NCI-H2081 (cell line): Measurements from ENCODE around the gene APOF.
"Not testable (repeated sequence)": the region's sequence is repeated elsewhere in the genome, so short reads cannot be mapped to it uniquely, and the experiment has no call there.

Source experiments
- DNase-seq, 2 experiments: peaks; one replicate each; lab custom pipeline; 2025; lab: John Stamatoyannopoulos, UW

Gene APOF, protein sequence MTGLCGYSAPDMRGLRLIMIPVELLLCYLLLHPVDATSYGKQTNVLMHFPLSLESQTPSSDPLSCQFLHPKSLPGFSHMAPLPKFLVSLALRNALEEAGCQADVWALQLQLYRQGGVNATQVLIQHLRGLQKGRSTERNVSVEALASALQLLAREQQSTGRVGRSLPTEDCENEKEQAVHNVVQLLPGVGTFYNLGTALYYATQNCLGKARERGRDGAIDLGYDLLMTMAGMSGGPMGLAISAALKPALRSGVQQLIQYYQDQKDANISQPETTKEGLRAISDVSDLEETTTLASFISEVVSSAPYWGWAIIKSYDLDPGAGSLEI

GRCh38 chr12:56362130-56363059, at the start of gene APOF:
APOF (minus strand) TSS chr12:56362857; CDS start chr12:56362745, 112 bp downstream.
- no peak for DNase-seq

DNA sequence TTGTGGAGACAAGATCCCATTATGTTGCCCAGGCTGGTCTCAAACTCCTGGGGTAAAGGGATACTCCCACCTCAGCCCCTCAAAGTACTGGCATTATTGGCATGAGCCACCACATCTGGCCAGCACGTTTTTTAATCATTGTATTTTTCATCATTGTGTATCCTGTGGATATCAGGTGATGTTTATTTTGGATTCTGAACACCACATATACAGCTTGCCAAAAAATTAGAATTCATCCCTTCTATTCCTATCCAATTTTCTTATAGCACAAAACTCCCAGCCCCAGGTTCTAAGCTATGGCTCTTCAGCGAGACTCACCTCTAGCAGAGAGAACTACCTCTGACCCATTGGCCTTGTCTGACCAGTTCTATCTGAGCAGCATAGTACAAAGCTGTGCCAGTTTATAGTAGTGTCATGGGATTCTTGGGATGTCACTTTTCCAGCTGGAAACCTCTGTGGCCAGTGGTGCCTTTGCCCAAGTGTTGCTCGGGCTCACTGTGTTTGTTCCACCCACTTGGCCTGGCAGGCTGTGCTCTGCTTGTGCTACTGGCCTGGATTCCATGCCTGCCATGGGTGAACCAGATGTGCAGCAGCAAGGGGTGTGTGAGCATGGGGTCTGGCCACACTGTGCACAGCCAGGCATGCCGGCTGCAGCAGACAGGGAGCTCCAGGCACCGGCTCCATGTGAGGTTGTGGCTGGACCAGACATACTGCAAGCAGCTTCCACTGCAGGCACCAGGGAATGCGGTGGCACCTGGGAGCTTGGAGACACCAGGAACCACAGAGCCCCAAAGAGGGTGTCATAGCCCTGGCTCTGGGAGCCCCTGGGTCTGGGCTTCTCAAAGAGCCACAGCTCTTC, 49.4 kb upstream of the APOF start:
- no peak for DNase-seq

- no peak for DNase-seq
Measured at GRCh38 chr12:56410768-56411167, 48.1 kb upstream of the APOF start.

GRCh38 chr12:56408799-56409417, 46.3 kb upstream of the APOF start:
- no peak for DNase-seq

- DNase-seq: not testable (repeated sequence)
Measured at GRCh38 chr12:56404227-56404626, 41.6 kb upstream of the APOF start.

GRCh38 chr12:56401612-56402011, 39.0 kb upstream of the APOF start:
- not testable (repeated sequence) for DNase-seq

DNA sequence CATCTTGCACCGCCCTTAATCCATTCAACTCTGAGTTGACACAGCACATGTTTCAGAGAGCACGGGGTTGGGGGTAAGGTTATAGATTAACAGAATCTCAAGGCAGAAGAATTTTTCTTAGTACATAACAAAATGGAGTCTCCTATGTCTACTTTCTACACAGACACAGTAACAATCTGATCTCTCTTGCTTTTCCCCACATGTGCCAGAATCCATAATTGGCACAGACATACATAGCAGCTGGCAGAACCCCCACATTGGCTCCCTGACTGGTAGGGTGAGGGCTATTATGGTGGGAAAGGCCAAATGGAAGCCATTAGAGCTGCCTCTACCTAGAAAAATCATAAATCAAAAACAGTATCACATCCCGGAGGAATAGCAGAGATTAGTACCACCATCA, 38.5 kb upstream of the APOF start:
- DNase-seq: not testable (repeated sequence)

DNA sequence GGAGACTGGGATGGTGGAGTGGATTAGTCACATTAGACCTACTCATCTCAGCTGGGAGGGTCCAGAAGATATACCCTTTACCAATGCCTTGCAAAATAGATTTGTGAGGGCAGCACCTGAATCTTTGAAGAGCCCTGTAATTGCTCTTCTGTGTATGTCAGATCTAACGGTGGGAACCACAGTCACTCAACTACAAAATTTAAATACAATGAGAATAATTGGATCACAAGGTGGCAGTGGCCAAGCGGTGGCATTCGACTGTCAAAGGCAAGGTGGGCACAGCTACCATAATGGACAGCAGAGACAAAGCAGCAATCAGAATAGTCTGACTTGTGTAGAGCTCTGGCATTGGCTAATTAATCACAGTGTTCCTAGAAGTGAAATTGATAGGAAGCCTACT, 36.8 kb upstream of the APOF start:
- DNase-seq: not testable (repeated sequence)

DNA sequence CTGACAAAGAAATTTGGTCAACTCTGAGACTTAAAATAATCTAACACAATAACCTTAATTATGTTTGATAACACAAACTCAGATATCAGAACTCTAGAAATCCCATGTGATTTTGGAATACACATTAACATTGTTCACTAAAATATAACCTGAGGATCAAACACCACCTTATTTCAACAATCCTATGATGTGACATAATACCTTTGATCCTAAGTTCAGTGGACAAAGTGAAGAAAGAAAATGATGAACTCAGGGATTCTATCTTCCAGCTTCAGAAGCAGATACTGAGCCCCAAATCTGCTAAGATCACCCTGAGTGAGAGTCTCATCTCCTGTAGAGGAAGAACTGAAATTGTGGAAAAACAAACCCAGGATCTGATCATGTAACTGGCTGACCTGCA, 35.7 kb upstream of the APOF start:
- no peak for DNase-seq

- no peak for DNase-seq
Measured at GRCh38 chr12:56392331-56392730, 29.7 kb upstream of the APOF start.

GRCh38 chr12:56391721-56392120, 29.1 kb upstream of the APOF start:
- DNase-seq: no peak

DNA sequence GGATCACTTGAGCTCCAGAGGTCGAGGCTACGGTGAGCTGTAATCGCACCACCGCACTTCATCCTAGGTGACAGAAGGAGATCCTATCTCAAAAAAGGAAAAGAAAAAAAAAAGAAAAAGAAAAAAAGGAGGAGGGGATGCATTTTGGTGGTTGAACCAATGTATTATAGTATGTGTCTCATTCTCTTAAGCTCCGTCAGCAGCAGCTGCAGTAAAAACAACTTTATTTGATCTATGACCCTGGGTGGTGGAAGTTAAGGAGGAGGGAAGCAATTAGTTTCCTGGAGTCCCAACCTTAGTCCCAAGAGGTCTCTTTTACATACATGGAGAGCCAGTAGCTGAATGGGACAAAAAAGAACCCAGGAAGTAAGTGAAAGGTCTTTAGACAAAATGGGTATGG, 26.8 kb upstream of the APOF start:
- DNase-seq: no peak

DNA sequence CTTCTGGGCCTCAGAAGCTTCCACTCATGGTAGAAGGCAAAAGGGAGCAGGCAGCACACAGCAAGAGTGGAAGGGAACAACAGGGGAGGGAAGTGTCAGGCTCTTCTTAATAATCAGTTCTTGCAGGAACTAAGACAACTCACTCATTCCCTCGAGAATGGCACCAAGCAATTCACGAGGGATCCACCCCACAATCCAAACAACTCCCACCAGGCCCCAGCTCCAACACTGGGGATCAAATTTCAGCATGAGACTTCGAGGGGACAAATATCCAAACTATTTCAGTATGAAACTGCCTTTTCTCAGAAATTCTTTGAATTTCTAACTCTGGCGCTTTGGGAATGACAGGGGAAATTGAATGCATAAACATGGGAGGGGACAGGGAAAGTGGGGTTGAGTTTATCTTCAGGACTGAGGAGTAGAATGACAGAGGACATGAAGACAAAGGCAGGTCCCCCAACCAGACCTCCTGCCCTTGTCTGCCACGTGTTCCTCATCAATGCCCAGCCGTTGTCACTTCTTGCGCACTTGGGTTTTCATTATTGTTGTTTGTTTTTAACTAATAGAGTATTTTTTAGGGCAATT, 24.6 kb upstream of the APOF start:
- DNase-seq: no peak

DNA sequence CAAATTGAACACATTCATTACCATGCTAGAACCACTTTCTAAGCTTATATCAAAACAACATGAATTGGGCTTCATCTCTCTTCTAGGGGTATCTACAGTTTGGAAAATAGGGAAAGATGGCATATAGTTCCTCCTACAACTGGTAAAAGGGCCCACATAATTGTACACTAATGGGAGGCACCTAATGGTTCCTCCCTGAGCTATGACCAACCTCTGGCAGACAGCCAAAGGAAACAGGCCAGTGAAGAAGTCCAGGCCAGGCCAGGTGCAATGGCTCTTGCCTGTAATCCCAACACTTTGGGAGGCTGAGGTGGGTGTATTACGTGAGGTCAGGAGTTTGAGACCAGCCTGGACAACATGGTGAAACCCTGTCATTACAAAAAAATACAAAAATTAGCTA, 23.2 kb upstream of the APOF start:
- DNase-seq: no peak

GRCh38 chr12:56382611-56383010, 20.0 kb upstream of the APOF start:
- DNase-seq: no peak

GRCh38 chr12:56377989-56378316, 15.3 kb upstream of the APOF start:
- no peak for DNase-seq

DNA sequence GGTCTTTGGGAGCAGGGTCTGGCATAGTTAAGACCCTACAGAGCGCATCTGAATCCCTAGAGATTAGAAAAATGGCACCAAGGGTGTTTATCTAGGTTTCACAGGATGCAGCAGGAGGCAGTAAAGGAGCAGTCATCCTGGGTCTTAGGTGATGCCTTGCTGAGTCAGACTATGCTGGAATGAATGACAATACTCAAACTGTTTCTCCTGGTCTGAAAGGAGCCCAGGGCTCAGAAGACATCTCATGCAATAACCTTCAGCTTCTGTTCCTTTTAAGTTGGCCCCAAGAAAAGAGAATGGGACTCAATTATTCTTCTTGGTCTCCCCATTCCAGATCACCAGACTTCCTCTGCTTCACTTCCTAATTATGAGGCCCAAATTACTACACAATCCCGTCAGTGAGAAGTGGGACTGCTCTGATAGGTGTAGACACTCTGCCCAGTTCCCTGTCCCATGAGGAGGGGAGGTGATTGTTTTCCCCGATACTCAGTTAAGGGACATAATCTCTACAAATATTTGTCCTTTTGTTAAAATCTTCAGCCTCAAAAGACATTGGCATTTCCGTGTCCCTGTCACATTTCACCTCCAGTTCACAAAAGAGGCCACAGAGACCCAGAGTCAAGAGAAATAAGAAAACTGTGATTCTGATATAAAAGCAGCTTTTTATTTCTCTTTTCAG, 14.8 kb upstream of the APOF start:
- no peak for DNase-seq

- DNase-seq: no peak
Measured at GRCh38 chr12:56375598-56376434, 13.2 kb upstream of the APOF start.

GRCh38 chr12:56374726-56375597, 12.3 kb upstream of the APOF start:
- DNase-seq: no peak
